ENCODE results near the gene ITGA1. TPM values are rescaled to one million over a fixed set of nuclear protein-coding genes. Genes with fewer than 3 reads are reported as not detected.

ITGA1 gene
- total RNA-seq, 1 donor from 2014 or later: 33.5 TPM

- Mint-ChIP-seq H3K36me3 (ENCODE audit: low read depth, unreplicated experiment) (no peaks in the 10 kb centered on the region), H3K4me3 (ENCODE audit: unreplicated experiment) (no peak overlapping the region), H3K4me1 (ENCODE audit: unreplicated experiment) (no peaks in the 10 kb centered on the region), H3K9me3 (ENCODE audit: unreplicated experiment) (no peaks in the 10 kb centered on the region), H3K27me3 (ENCODE audit: unreplicated experiment) (no peaks in the 10 kb centered on the region), H3K27ac (ENCODE audit: unreplicated experiment) (no peak overlapping the region)
- DNase-seq (ENCODE audit: low spot score): no peak
- TF ChIP-seq CTCF (IDR thresholded peaks at IDR 0.05; ENCODE audit: unreplicated experiment): no peak
Measured at GRCh38 chr5:52759331-52759730, 28.4 kb upstream of the ITGA1 start.

- H3K9me3 Mint-ChIP-seq (ENCODE audit: unreplicated experiment): no peaks in the 10 kb centered on the region
- no peak overlapping the region for H3K4me3 Mint-ChIP-seq (ENCODE audit: unreplicated experiment)
- no peak overlapping the region for H3K27ac Mint-ChIP-seq (ENCODE audit: unreplicated experiment)
- H3K36me3 Mint-ChIP-seq (ENCODE audit: low read depth, unreplicated experiment): no peaks in the 10 kb centered on the region
- DNase-seq (ENCODE audit: low spot score): no peak
- TF ChIP-seq CTCF (IDR thresholded peaks at IDR 0.05; ENCODE audit: unreplicated experiment): no peak
- no peaks in the 10 kb centered on the region for H3K4me1 Mint-ChIP-seq (ENCODE audit: unreplicated experiment)
- H3K27me3 Mint-ChIP-seq (ENCODE audit: unreplicated experiment): no peaks in the 10 kb centered on the region
Measured at GRCh38 chr5:52760695-52761366, 26.9 kb upstream of the ITGA1 start.

- no peak for TF ChIP-seq CTCF (IDR thresholded peaks at IDR 0.05; ENCODE audit: unreplicated experiment)
- DNase-seq (ENCODE audit: low spot score): no peak
- no peaks in the 10 kb centered on the region for H3K9me3 Mint-ChIP-seq (ENCODE audit: unreplicated experiment)
- no peaks in the 10 kb centered on the region for H3K27me3 Mint-ChIP-seq (ENCODE audit: unreplicated experiment)
- H3K4me3 Mint-ChIP-seq (ENCODE audit: unreplicated experiment): no peak overlapping the region
- H3K4me1 Mint-ChIP-seq (ENCODE audit: unreplicated experiment): no peaks in the 10 kb centered on the region
- no peak overlapping the region for H3K27ac Mint-ChIP-seq (ENCODE audit: unreplicated experiment)
- no peaks in the 10 kb centered on the region for H3K36me3 Mint-ChIP-seq (ENCODE audit: low read depth, unreplicated experiment)
Measured at GRCh38 chr5:52767217-52767743, 20.4 kb upstream of the ITGA1 start.

GRCh38 chr5:52767766-52768480 lies 19.8 kb upstream of the ITGA1 start:
- H3K9me3 Mint-ChIP-seq (ENCODE audit: unreplicated experiment): no peaks in the 10 kb centered on the region
- H3K27ac Mint-ChIP-seq (ENCODE audit: unreplicated experiment): no peak overlapping the region
- H3K4me1 Mint-ChIP-seq (ENCODE audit: unreplicated experiment): peaks cover 4% of the 10 kb centered on the region
- TF ChIP-seq CTCF (IDR thresholded peaks at IDR 0.05; ENCODE audit: unreplicated experiment): no peak
- no peaks in the 10 kb centered on the region for H3K36me3 Mint-ChIP-seq (ENCODE audit: low read depth, unreplicated experiment)
- no peak for DNase-seq (ENCODE audit: low spot score)
- no peak overlapping the region for H3K4me3 Mint-ChIP-seq (ENCODE audit: unreplicated experiment)
- H3K27me3 Mint-ChIP-seq (ENCODE audit: unreplicated experiment): no peaks in the 10 kb centered on the region

GRCh38 chr5:52769061-52769460 lies 18.7 kb upstream of the ITGA1 start:
- H3K27me3 Mint-ChIP-seq (ENCODE audit: unreplicated experiment): no peaks in the 10 kb centered on the region
- no peak overlapping the region for H3K4me3 Mint-ChIP-seq (ENCODE audit: unreplicated experiment)
- H3K27ac Mint-ChIP-seq (ENCODE audit: unreplicated experiment): no peak overlapping the region
- H3K4me1 Mint-ChIP-seq (ENCODE audit: unreplicated experiment): peaks cover 11% of the 10 kb centered on the region
- no peak for TF ChIP-seq CTCF (IDR thresholded peaks at IDR 0.05; ENCODE audit: unreplicated experiment)
- H3K36me3 Mint-ChIP-seq (ENCODE audit: low read depth, unreplicated experiment): no peaks in the 10 kb centered on the region
- H3K9me3 Mint-ChIP-seq (ENCODE audit: unreplicated experiment): no peaks in the 10 kb centered on the region
- no peak for DNase-seq (ENCODE audit: low spot score)
